Skeletal muscle tissue (tissue), 4 donors: ENCODE data around the gene SMIM36. TPM values are rescaled to one million over a fixed set of nuclear protein-coding genes. Genes with fewer than 3 reads are reported as not detected.
"Not testable (repeated sequence)": the region's sequence is repeated elsewhere in the genome, so short reads cannot be mapped to it uniquely, and the experiment has no call there.

Source experiments
- H3K27ac ChIP-seq: one replicate; pipeline ENCODE4 v1.7.0; 2013; ENCODE audit warnings: mild to moderate bottlenecking, low read depth, low read length, inconsistent platforms
- H3K27me3 ChIP-seq, 3 donors: one replicate each; pipeline ENCODE4 v1.7.0; 2013; ENCODE audit warnings: low read length in 3 of 3; ENCODE audit not compliant: control insufficient read depth in 3 of 3, insufficient read depth in 3 of 3
- H3K36me3 ChIP-seq, 3 donors: one replicate each; pipeline ENCODE4 v1.7.0; 2013; ENCODE audit warnings: low read length in 3 of 3; ENCODE audit not compliant: control insufficient read depth in 3 of 3, insufficient read depth in 3 of 3
- H3K4me1 ChIP-seq, 3 donors: one replicate each; pipeline ENCODE4 v1.7.0; 2013; ENCODE audit warnings: low read length in 3 of 3, mild to moderate bottlenecking in 3 of 3; ENCODE audit not compliant: control insufficient read depth in 3 of 3, insufficient read depth in 3 of 3
- H3K4me3 ChIP-seq, 3 donors: one replicate each; pipeline ENCODE4 v1.7.0; 2013; ENCODE audit warnings: low read length in 3 of 3
- H3K9ac ChIP-seq, 3 donors: one replicate each; pipeline ENCODE4 v1.7.0; 2013; ENCODE audit warnings: low read length in 3 of 3, mild to moderate bottlenecking in 3 of 3, moderate library complexity in 2 of 3, low read depth in 1 of 3
- H3K9me3 ChIP-seq, 3 donors: one replicate each; pipeline ENCODE4 v1.7.0; 2013; ENCODE audit warnings: low read length in 3 of 3; ENCODE audit not compliant: control insufficient read depth in 3 of 3
- total RNA-seq: library from RNA; depleted of rRNA; stranded (reverse); fragments of >200 nt; gene quantifications from one replicate; pipeline ENCODE4 v1.2.3, GENCODE V29; 2014
- donor health status: Osteomylitis.

SMIM36 gene
- total RNA-seq, 1 donor from 2014 or later, result not detected

GRCh38 chr17:55484575-55484974, 26.7 kb downstream of the SMIM36 start:
- H3K27ac ChIP-seq, result no peak overlapping the region
- H3K4me3 ChIP-seq, result no peak overlapping the region
- H3K27me3 ChIP-seq, result peaks cover 0 to 3% (median 0%) of the 10 kb centered on the region in 3 donors
- H3K9me3 ChIP-seq, result no peaks in the 10 kb centered on the region
- H3K4me1 ChIP-seq, result no peaks in the 10 kb centered on the region
- no peak overlapping the region for H3K9ac ChIP-seq
- H3K36me3 ChIP-seq, result no peaks in the 10 kb centered on the region

- Histone ChIP-seq H3K9me3 (no peaks in the 10 kb centered on the region), H3K36me3 (no peaks in the 10 kb centered on the region)
Observed at GRCh38 chr17:55482591-55483389, 28.5 kb downstream of the SMIM36 start.

GRCh38 chr17:55480631-55481315, 30.5 kb downstream of the SMIM36 start:
- H3K4me1 ChIP-seq, result no peaks in the 10 kb centered on the region
- H3K27ac ChIP-seq, result no peak overlapping the region
- no peaks in the 10 kb centered on the region for H3K27me3 ChIP-seq
- H3K9me3 ChIP-seq, result no peaks in the 10 kb centered on the region
- no peak overlapping the region for H3K4me3 ChIP-seq
- H3K36me3 ChIP-seq, result no peaks in the 10 kb centered on the region
- H3K9ac ChIP-seq, result no peak overlapping the region

More at GRCh38 chr17:55482591-55483389, 28.5 kb downstream of the SMIM36 start:
- peaks cover 0 to under 1% (median 0%) of the 10 kb centered on the region in 3 donors for H3K27me3 ChIP-seq
- H3K9ac ChIP-seq, result no peak overlapping the region
- no peaks in the 10 kb centered on the region for H3K4me1 ChIP-seq
- no peak overlapping the region for H3K4me3 ChIP-seq
- H3K27ac ChIP-seq, result no peak overlapping the region

- H3K27ac ChIP-seq, result no peak overlapping the region
- H3K9me3 ChIP-seq, result no peaks in the 10 kb centered on the region
- H3K4me1 ChIP-seq, result no peaks in the 10 kb centered on the region
- H3K36me3 ChIP-seq, result no peaks in the 10 kb centered on the region
- no peaks in the 10 kb centered on the region for H3K27me3 ChIP-seq
- no peak overlapping the region for H3K9ac ChIP-seq
- no peak overlapping the region for H3K4me3 ChIP-seq
Observed at GRCh38 chr17:55479903-55480302, 31.3 kb downstream of the SMIM36 start.

- H3K9ac ChIP-seq, result no peak overlapping the region
- no peak overlapping the region for H3K27ac ChIP-seq
- H3K4me1 ChIP-seq, result no peaks in the 10 kb centered on the region
- no peak overlapping the region for H3K4me3 ChIP-seq
- H3K27me3 ChIP-seq, result no peaks in the 10 kb centered on the region
- H3K9me3 ChIP-seq, result no peaks in the 10 kb centered on the region
- H3K36me3 ChIP-seq, result no peaks in the 10 kb centered on the region
Observed at GRCh38 chr17:55478971-55479370, 32.3 kb downstream of the SMIM36 start.

- no peak overlapping the region for H3K4me3 ChIP-seq
- no peaks in the 10 kb centered on the region for H3K27me3 ChIP-seq
- H3K27ac ChIP-seq, result no peak overlapping the region
Observed at GRCh38 chr17:55466671-55467070, 44.6 kb downstream of the SMIM36 start.

GRCh38 chr17:55465771-55466170, 45.5 kb downstream of the SMIM36 start:
- not testable (repeated sequence) for H3K9me3 ChIP-seq, H3K4me1 ChIP-seq, H3K27me3 ChIP-seq, H3K36me3 ChIP-seq, H3K27ac ChIP-seq, H3K4me3 ChIP-seq, H3K9ac ChIP-seq

More at GRCh38 chr17:55466671-55467070, 44.6 kb downstream of the SMIM36 start:
- Histone ChIP-seq H3K36me3 (no peaks in the 10 kb centered on the region), H3K9ac (no peak overlapping the region), H3K4me1 (no peaks in the 10 kb centered on the region), H3K9me3 (no peaks in the 10 kb centered on the region)

- H3K27me3 ChIP-seq, result no peaks in the 10 kb centered on the region
Observed at GRCh38 chr17:55463600-55463999, 47.7 kb downstream of the SMIM36 start.

GRCh38 chr17:55462711-55463110, 48.5 kb downstream of the SMIM36 start:
- H3K4me1 ChIP-seq, result no peaks in the 10 kb centered on the region
- H3K9ac ChIP-seq, result no peak overlapping the region
- no peaks in the 10 kb centered on the region for H3K27me3 ChIP-seq
- no peaks in the 10 kb centered on the region for H3K9me3 ChIP-seq
- no peak overlapping the region for H3K4me3 ChIP-seq
- no peak overlapping the region for H3K27ac ChIP-seq
- H3K36me3 ChIP-seq, result no peaks in the 10 kb centered on the region

More at GRCh38 chr17:55463600-55463999, 47.7 kb downstream of the SMIM36 start:
- Histone ChIP-seq H3K36me3 (no peaks in the 10 kb centered on the region), H3K4me3 (no peak overlapping the region), H3K9ac (no peak overlapping the region), H3K27ac (no peak overlapping the region), H3K4me1 (no peaks in the 10 kb centered on the region), H3K9me3 (no peaks in the 10 kb centered on the region)

GRCh38 chr17:55462234-55462633, 49.0 kb downstream of the SMIM36 start:
- H3K4me1 ChIP-seq, result no peaks in the 10 kb centered on the region
- no peak overlapping the region for H3K4me3 ChIP-seq
- H3K9ac ChIP-seq, result no peak overlapping the region
- H3K36me3 ChIP-seq, result no peaks in the 10 kb centered on the region
- no peaks in the 10 kb centered on the region for H3K27me3 ChIP-seq
- H3K27ac ChIP-seq, result no peak overlapping the region
- no peaks in the 10 kb centered on the region for H3K9me3 ChIP-seq
